Breast epithelium (tissue), 4 donors: Measurements from ENCODE around the gene GMPR. TPM values are rescaled to one million over a fixed set of nuclear protein-coding genes. Genes with fewer than 3 reads are reported as not detected.

Experiments
- DNase-seq, 2 donors: peaks; one replicate each; pipeline ENCODE4 v3.0.0-alpha.2; 2019; ENCODE audit warnings: low spot score in 2 of 2
- H3K27ac ChIP-seq, 2 donors: fragments of 200-600 bp; sonication (generic) in 1 of 2; one replicate each; pipeline ENCODE4 v1.5.1; 2016 to 2019; ENCODE audit warnings: mild to moderate bottlenecking in 1 of 2
- H3K27me3 ChIP-seq, 2 donors: fragments of 200-600 bp; sonication (generic) in 1 of 2; one replicate each; pipeline versions ENCODE4 v1.5.1 to v1.6.0; 2017 to 2019; ENCODE audit warnings: control low read depth in 1 of 2, mild to moderate bottlenecking in 1 of 2
- H3K36me3 ChIP-seq: fragments of 200-600 bp; one replicate; pipeline ENCODE4 v1.5.1; 2019
- H3K4me1 ChIP-seq, 2 donors: fragments of 200-600 bp; sonication (generic); one replicate each; pipeline ENCODE4 v1.5.1; 2016 to 2019; ENCODE audit warnings: control low read depth in 1 of 2
- H3K4me3 ChIP-seq, 3 donors: fragments of 200-600 bp; sonication (generic); 1 replicate in 2 of 3; 2 replicates in 1 of 3; pipeline ENCODE4 v1.5.1; 2016 to 2019; ENCODE audit warnings: mild to moderate bottlenecking in 3 of 3, moderate library complexity in 2 of 3
- H3K9me3 ChIP-seq, 2 donors: fragments of 200-600 bp; sonication (generic) in 1 of 2; one replicate each; pipeline ENCODE4 v1.5.1; 2016 to 2019; ENCODE audit warnings: control low read depth in 1 of 2
- POLR2A ChIP-seq: fragments of 450-650 bp; IDR thresholded peaks from one replicate; pipeline ENCODE4 v1.6.1; 2016; ENCODE audit warnings: antibody characterized with exemption, mild to moderate bottlenecking, moderate library complexity
- POLR2AphosphoS5 ChIP-seq, 3 donors: sonication (generic); formaldehyde crosslinking; IDR thresholded peaks; one replicate each; pipeline ENCODE4 v1.6.1; 2017; ENCODE audit warnings: antibody characterized with exemption in 3 of 3
- intact Hi-C: fragments of 100-400 bp; cut with DNase I; formaldehyde crosslinking; loops from one replicate; pipeline ENCODE4 v1.15.1; 2023; ENCODE audit warnings: low total_unique reads
- total RNA-seq, 3 donors: library from RNA; depleted of rRNA; stranded (reverse); fragments of >200 nt; gene quantifications; one replicate each; pipeline ENCODE4 v1.1.0, GENCODE V29; 2016
- TF ChIP-seq, protein P1 (sequence below), 3 donors: fragments of 450-650 bp; IDR thresholded peaks; one replicate each; pipeline ENCODE4 v1.5.1; 2016 to 2017; ENCODE audit warnings: antibody characterized with exemption in 3 of 3, mild to moderate bottlenecking in 3 of 3, moderate library complexity in 3 of 3

GMPR gene
- total RNA-seq, 3 donors from 2014 or later: 4.3 to 16.4 (median 5.9) TPM

DNA sequence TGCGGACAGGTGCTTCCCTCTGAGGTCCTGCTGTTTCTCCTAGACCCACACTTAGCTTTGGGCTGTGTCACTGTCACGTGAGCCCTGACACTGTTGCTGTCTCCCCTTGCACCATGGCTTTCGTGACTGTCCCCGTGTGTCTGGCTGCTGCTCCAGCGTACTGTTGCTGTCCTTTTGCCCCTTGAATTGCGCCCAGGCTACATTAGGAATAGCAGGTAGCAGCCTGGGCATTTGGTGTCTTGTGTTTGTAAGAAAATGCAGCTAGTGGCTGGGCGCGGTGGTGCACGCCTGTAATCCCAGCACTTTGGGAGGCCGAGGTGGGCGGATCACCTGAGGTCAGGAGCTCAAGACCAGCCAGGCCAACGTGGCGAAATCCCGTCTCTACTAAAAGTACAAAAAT is 46.1 kb downstream of the GMPR start:
- DNase-seq: no peak
- intact Hi-C loops: no loop called here
- H3K4me3 ChIP-seq: no peak overlapping the region
- H3K36me3 ChIP-seq: no peaks in the 10 kb centered on the region
- no peaks in the 10 kb centered on the region for H3K27me3 ChIP-seq
- TF ChIP-seq POLR2A: no peak
- TF ChIP-seq, protein P1, sequence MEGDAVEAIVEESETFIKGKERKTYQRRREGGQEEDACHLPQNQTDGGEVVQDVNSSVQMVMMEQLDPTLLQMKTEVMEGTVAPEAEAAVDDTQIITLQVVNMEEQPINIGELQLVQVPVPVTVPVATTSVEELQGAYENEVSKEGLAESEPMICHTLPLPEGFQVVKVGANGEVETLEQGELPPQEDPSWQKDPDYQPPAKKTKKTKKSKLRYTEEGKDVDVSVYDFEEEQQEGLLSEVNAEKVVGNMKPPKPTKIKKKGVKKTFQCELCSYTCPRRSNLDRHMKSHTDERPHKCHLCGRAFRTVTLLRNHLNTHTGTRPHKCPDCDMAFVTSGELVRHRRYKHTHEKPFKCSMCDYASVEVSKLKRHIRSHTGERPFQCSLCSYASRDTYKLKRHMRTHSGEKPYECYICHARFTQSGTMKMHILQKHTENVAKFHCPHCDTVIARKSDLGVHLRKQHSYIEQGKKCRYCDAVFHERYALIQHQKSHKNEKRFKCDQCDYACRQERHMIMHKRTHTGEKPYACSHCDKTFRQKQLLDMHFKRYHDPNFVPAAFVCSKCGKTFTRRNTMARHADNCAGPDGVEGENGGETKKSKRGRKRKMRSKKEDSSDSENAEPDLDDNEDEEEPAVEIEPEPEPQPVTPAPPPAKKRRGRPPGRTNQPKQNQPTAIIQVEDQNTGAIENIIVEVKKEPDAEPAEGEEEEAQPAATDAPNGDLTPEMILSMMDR (IDR thresholded peaks at IDR 0.05): no peak
- no peak for TF ChIP-seq POLR2AphosphoS5 (IDR thresholded peaks at IDR 0.05)
- no peaks in the 10 kb centered on the region for H3K4me1 ChIP-seq
- no peaks in the 10 kb centered on the region for H3K9me3 ChIP-seq
- no peak overlapping the region for H3K27ac ChIP-seq

DNA sequence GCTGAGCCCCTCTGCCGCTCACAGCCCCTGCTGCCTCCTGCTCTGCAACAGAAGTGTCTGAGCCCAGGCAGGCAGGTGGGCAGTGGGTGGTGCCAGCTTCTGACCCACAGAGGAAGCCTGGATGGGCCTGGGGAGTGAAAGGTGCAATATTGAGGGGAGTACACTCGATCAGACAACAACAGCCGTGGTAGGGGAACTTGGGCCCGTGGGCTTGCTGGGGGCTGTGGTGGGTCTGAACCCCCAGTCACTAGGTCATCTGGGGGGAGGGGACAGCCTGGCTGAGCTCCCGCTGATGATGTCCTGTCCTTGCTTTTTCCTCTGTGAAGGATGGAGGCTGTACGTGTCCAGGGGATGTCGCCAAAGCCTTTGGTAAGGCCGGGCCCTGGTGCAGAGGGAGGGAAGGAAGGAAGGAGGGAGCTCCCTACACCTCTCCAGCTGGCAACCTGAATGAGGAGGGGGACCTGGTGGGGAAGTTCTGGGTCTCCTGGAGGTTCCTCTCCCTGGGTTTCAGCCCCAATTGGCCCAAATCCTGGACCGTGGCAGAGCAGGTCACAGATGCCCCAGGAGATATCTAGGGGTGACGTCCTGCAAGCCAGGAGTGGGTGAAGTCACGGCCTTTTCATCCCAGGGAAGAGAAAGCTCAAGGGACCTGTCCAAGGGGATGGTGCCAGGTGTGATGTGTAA is 47.2 kb downstream of the GMPR start:
- Histone ChIP-seq H3K4me3 (no peak overlapping the region), H3K9me3 (no peaks in the 10 kb centered on the region), H3K4me1 (no peaks in the 10 kb centered on the region), H3K27me3 (no peaks in the 10 kb centered on the region), H3K27ac (no peak overlapping the region), H3K36me3 (no peaks in the 10 kb centered on the region)
- no peak for TF ChIP-seq POLR2A
- TF ChIP-seq, protein P1 (IDR thresholded peaks at IDR 0.05): no peak
- TF ChIP-seq POLR2AphosphoS5 (IDR thresholded peaks at IDR 0.05): no peak
- intact Hi-C loops: no loop called here
- no peak for DNase-seq

DNA sequence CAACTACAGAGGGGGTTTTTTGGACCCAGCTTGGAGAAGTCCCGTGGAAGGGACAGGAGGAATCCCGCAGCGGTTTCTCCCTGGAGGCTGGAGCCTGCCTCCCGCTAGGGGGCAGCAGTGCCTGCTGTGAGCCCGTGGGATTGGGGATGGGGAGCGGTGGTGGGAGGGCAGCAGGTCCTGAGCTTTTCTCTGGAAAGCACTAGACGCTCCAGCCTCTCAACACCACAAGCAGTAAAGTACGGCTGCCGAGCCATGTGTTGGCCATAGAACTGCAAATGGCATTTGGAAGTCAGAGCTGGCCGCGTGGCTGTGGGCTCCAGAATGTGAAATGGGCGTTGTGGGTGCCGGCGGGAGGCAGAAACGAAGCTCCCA is 47.8 kb downstream of the GMPR start:
- no peak for DNase-seq
- TF ChIP-seq, protein P1 (IDR thresholded peaks at IDR 0.05): no peak
- no peak for TF ChIP-seq POLR2A
- TF ChIP-seq POLR2AphosphoS5 (IDR thresholded peaks at IDR 0.05): no peak
- intact Hi-C loops: no loop called here

DNA sequence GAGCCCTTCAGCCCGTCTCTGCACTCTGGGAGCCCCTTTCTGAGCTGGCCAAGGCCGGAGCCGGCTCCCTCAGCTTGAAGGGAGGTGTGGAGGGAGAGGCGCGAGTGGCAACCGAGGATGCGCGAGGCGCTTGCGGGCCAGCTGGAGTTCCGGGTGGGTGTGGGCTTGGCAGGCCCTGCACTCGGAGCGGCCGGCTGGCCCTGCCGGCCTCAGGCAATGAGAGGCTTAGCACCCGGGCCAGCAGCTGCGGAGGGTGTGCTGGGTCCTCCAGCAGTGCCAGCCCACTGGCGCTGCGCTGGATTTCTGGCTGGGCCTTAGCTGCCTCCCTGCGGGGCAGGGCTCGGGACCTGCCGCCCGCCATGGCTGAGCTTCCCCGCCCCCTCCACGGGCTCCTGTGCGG is 49.8 kb downstream of the GMPR start:
- TF ChIP-seq POLR2AphosphoS5 (IDR thresholded peaks at IDR 0.05) (no peak), POLR2A (no peak)
- TF ChIP-seq, protein P1 (IDR thresholded peaks at IDR 0.05): no peak
- intact Hi-C loops: no loop called here
- DNase-seq: no peak

More for the DNA sequence above, 47.8 kb downstream of the GMPR start:
- H3K4me3 ChIP-seq: no peak overlapping the region
- H3K36me3 ChIP-seq: no peaks in the 10 kb centered on the region
- H3K9me3 ChIP-seq: no peaks in the 10 kb centered on the region
- no peaks in the 10 kb centered on the region for H3K4me1 ChIP-seq
- no peaks in the 10 kb centered on the region for H3K27me3 ChIP-seq
- no peak overlapping the region for H3K27ac ChIP-seq

DNA sequence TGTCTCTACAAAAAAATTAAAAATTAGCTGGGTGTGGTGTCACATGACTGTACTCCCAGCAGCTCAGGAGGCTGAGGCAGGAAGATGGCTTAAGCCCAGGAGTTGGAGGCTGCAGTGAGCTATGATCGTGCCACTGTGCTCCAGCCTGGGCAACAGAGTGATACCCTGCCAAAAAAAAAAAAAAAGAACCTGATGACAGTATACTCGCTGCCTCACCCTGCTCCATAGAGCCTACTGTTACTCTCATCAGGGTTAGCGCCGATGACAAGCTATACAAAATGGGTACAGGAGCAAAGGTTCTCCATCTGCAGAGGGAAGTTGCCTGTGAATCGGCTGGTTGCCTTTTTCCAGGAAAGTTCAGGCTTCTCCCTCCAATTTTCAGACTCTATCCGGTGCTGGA is 53.4 kb downstream of the GMPR start:
- H3K4me3 ChIP-seq: no peak overlapping the region
- no peak overlapping the region for H3K27ac ChIP-seq
- no peaks in the 10 kb centered on the region for H3K36me3 ChIP-seq
- intact Hi-C loops: no loop called here
- no peaks in the 10 kb centered on the region for H3K27me3 ChIP-seq
- no peaks in the 10 kb centered on the region for H3K4me1 ChIP-seq
- TF ChIP-seq POLR2AphosphoS5 (IDR thresholded peaks at IDR 0.05) (no peak), POLR2A (no peak)
- TF ChIP-seq, protein P1 (IDR thresholded peaks at IDR 0.05): no peak
- no peaks in the 10 kb centered on the region for H3K9me3 ChIP-seq
- no peak for DNase-seq

More for the DNA sequence above, 49.8 kb downstream of the GMPR start:
- no peak overlapping the region for H3K27ac ChIP-seq
- no peak overlapping the region for H3K4me3 ChIP-seq
- no peaks in the 10 kb centered on the region for H3K4me1 ChIP-seq
- H3K27me3 ChIP-seq: no peaks in the 10 kb centered on the region
- H3K9me3 ChIP-seq: no peaks in the 10 kb centered on the region
- no peaks in the 10 kb centered on the region for H3K36me3 ChIP-seq
